ENCODE data around the gene OR9A4. TPM values are rescaled to one million over a fixed set of nuclear protein-coding genes. Genes with fewer than 3 reads are reported as not detected.
"Not testable (repeated sequence)": the region's sequence is repeated elsewhere in the genome, so short reads cannot be mapped to it uniquely, and the experiment has no call there.

OR9A4 gene
- not detected in 2 replicates for total RNA-seq

DNA sequence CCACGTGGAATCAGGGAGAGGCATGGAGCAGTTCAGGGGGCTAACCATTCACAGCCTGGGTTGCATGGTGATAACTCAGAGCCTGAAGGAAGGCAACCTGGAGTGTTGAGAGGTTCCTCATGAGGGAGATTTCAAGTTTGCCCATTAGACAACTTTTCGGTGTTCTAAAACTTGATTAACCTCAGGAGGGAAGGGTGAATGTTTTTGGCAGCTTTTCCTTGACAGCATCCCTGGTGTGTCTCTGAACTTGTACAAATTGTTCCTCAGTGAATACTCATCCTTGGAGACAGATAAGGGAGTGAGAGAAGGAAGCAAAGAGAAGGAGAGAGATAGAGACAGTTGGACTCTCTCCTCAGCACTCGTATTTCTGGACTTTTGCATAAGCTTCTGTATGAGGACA, at the start of gene OR9A4:
Gene OR9A4, plus strand, starts transcription at position 301 of the 400 bp plus-strand sequence. CDS start 2,477 bp downstream, outside the sequence.
- intact Hi-C loops (cut with micrococcal nuclease) = no loop called here

DNA sequence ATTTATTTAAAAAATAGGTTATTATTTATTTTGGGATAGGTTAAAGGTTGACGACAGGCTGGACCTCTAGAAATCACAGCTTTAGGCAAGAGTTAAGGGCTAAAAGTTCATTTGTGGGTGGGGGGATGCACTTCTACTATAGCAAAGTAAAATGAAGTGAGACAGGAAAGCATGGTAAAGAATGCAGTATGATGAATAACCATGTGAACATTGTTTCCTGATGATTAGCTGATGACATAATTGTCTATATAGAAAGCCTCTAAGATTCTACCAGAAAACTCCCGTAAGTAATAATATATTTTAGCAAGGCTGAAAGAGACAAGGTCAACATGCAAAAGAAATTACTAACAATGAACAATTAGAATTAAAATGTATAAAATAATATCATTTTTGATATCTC, 49.2 kb upstream of the OR9A4 start:
- intact Hi-C loops (cut with micrococcal nuclease) = no loop called here

GRCh38 chr7:141872931-141873330, 43.3 kb upstream of the OR9A4 start:
- intact Hi-C loops (cut with micrococcal nuclease) = no loop called here

DNA sequence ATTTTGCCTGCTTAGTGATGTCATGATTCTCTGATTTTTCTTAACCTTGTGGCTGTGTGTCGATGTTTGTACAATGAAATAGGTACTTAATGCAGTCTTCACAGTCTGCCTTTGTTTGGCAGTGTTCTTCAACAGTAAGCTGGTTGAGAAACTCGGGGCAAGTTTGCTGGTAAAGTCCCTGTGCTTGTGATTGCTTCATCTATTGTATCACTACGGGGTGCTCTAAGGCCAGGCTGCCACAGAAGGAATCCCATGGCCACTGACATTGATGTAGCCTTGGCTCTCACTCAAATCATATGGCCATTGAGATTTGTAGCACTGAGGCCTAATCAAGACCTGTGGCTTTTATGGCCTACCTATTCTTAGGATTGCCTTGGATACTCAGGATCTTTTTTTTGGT, 41.4 kb upstream of the OR9A4 start:
- intact Hi-C loops (cut with micrococcal nuclease) = no loop called here

- intact Hi-C loops (cut with micrococcal nuclease) = no loop called here
Measured at GRCh38 chr7:141875453-141875852, 40.7 kb upstream of the OR9A4 start.

- intact Hi-C loops (cut with micrococcal nuclease) = no loop called here
Measured at GRCh38 chr7:141876371-141876770, 39.8 kb upstream of the OR9A4 start.

GRCh38 chr7:141877365-141877764, 38.8 kb upstream of the OR9A4 start:
- intact Hi-C loops (cut with micrococcal nuclease) = no loop called here

- intact Hi-C loops (cut with micrococcal nuclease) = no loop called here
Measured at GRCh38 chr7:141880960-141881359, 35.2 kb upstream of the OR9A4 start.

DNA sequence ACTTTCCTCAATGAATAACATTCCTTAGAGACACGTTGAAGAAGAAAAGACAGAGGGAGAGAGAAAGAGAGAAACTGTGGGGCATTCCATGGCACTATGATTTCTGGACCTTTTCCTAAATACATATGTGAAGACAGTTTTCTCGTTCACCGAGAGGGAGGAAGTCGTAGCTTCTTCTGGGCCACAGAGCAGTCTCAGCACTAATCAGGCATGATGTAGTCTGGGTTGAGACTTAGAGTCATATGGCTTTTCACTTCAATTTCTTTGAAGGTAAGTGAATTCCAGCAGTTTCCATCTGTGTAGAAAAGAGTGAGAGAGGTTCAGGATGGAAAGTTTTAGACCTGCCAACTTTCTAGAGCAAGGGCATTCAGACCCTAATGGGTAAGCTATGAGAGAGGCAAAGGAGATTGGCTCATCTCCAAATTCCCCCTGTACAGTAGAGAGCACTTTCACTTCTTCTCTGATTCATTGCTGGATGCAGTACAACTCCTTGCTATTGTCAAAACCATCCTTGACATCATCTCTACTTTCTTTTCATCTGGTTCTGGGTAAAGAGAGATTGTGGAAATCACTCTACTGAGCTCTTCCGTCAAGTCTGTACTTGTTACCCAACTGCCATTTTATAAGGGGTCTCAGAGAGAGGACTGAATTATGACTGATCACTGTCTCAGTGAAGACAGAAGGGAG, 31.5 kb upstream of the OR9A4 start:
- intact Hi-C loops (cut with micrococcal nuclease) = no loop called here

- intact Hi-C loops (cut with micrococcal nuclease) = no loop called here
Measured at GRCh38 chr7:141889321-141889720, 26.9 kb upstream of the OR9A4 start.

- intact Hi-C loops (cut with micrococcal nuclease) = no loop called here
Measured at GRCh38 chr7:141891336-141891735, 24.9 kb upstream of the OR9A4 start.

GRCh38 chr7:141899366-141899765, 16.8 kb upstream of the OR9A4 start:
- intact Hi-C loops (cut with micrococcal nuclease) = not testable (repeated sequence)

DNA sequence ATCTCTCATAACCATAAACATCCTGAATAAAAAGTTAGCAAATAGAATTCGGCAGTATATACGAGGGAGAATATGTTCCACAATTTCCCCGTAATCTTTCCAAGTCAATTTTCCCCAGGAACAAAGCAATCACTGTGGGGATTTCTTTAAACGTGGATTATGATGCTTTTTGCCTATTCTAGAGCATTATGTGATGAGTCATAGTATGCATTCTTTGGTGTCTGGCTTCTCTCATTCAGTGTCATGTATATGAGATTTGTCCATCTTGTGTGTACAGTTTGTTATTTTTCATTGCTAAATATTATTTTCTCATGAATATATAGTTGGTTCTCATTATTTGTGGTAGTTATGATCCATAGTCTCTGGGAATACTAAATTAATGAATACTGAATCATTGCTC, 9.9 kb upstream of the OR9A4 start:
- intact Hi-C loops (cut with micrococcal nuclease) = no loop called here

DNA sequence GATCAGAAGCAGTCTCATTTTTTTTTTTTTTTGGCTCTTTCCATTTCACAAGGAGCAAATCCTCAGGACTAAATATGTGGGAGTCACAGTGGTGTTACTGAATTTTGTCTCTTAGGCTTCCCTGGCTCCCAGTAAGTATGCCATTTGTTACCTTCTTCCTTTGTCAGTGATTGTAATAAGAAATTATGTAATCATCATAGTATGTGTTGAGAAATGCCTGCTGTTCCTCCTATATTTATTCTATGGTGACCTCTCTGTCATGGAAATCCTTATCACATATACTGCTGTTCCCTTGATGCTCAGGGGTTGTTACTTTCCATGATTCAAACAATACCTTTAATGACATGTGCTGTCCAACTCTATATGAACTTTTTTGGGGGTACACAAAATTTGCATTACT, 4.8 kb upstream of the OR9A4 start:
- intact Hi-C loops (cut with micrococcal nuclease) = no loop called here

DNA sequence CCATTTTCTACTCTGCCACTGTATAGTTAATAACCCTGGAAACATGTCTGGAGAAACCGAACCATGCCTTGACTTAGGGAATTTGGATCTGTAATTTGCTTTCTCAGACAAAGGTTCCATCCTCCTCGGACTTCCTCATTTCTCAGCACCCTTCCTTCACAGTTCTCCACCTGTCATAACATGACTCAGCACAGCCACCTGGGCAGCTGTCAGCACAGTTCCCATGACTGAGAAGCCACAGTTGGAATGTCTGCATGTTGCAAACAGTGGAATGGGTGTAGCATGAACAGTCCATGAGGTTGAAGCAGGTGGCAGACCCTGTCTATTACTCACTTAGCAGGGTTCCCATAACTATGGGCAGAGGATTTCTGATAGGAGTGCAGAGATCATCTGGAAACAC, 634 bp upstream of the OR9A4 start:
- intact Hi-C loops (cut with micrococcal nuclease) = no loop called here

- intact Hi-C loops (cut with micrococcal nuclease) = no loop called here
Measured at GRCh38 chr7:141920281-141920680, 4.1 kb downstream of the OR9A4 start.

GRCh38 chr7:141928146-141928844, 12.1 kb downstream of the OR9A4 start:
- intact Hi-C loops (cut with micrococcal nuclease) = no loop called here

GRCh38 chr7:141928845-141929195, 12.6 kb downstream of the OR9A4 start:
- intact Hi-C loops (cut with micrococcal nuclease) = no loop called here

GRCh38 chr7:141930211-141930610, 14.0 kb downstream of the OR9A4 start:
- intact Hi-C loops (cut with micrococcal nuclease) = no loop called here

DNA sequence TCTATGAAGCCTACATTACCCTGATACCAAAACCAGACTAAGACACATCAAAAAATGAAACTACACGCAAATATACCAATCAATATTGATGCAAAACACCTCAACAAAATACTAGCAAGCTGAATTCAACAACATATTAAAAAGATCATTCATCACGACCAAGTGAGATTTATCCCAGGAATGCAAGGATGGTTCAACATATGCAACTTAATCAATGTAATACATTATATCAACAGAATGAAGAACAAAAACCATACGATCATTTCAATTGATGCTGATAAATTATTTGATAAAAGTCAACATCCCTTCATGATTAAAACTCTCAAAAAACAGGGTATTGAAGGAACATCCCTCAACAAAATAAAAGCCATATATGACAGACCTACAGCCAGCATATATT, 24.9 kb downstream of the OR9A4 start:
- intact Hi-C loops (cut with micrococcal nuclease) = no loop called here

DNA sequence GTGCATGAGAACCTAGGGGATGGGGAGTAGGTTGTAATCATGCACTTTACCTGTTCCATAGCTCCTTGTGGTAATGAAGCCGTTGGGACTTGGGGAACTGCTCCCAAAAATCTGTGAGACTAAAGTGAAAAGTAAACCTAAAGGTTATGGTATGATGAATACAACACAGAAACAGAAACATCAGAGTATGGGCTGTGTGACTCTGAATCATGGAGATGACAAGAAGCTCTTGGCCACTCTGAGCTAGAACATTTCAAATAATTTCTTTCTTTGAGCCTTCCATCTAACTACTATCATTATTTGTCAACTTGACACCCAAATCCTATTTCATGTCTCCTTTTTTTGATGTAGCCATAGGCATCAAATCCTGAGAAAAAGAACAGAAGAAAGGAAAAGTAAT, 27.6 kb downstream of the OR9A4 start:
- intact Hi-C loops (cut with micrococcal nuclease) = no loop called here

GRCh38 chr7:141944811-141945210, 28.6 kb downstream of the OR9A4 start:
- intact Hi-C loops (cut with micrococcal nuclease) = no loop called here

DNA sequence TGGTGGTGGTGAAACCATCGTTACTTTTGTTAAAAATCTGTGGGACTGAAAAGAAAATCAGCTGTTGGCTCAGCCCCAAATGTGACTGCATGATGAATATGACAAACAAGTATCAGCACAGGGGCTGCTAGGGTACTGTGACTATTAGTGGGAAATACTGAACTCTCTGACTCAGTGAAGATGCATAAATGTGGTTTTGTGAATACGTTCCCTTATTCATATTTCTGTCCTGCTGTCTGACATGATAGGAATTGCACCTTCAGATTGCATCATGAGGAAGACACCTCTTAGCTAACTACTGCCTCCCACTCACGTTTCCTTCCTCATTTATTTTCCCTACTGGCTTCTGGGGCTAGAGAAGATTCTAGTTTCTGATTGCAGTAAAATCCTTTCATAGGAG, 29.2 kb downstream of the OR9A4 start:
- intact Hi-C loops (cut with micrococcal nuclease) = no loop called here

Data from T-helper 1 cell treated with Interleukin-12 subunit alpha and Interleukin-12 subunit beta and Interleukin-4 antibody, amounts not matched to agents 30 ng/mL and 1 ng/mL, for 36 hours (primary cell).